ENCODE measurements around the gene DYNC2H1.

DYNC2H1 gene

GRCh38 chr11:103398829-103399228, 289.6 kb downstream of the DYNC2H1 start:
- Histone ChIP-seq H3K9me3 (ENCODE audit: control extremely low read depth in 1 of 5, control insufficient read depth in 4 of 5, insufficient read depth in 2 of 5, low read depth in 1 of 5, low read length in 4 of 5) (peaks cover 0 to 3% (median 0%) of the 10 kb centered on the region in 5 experiments), H3K4me3 (ENCODE audit: control insufficient read depth in 1 of 7, extremely low read depth in 1 of 7, insufficient read depth in 4 of 7, low read depth in 2 of 7, low read length in 6 of 7) (no peak overlapping the region), H3K27ac (ENCODE audit: insufficient read depth in 1 of 2, low read depth in 1 of 2, low read length in 2 of 2, poor library complexity in 1 of 2, severe bottlenecking in 2 of 2) (no peak overlapping the region), H3K36me3 (ENCODE audit: control insufficient read depth in 4 of 4, insufficient read depth in 4 of 4, low read length in 3 of 4) (no peaks in the 10 kb centered on the region), H3K4me1 (ENCODE audit: control extremely low read depth in 1 of 4, control insufficient read depth in 4 of 4, insufficient read depth in 4 of 4, low read length in 3 of 4) (no peaks in the 10 kb centered on the region), H3K27me3 (replicated peaks in 2 of 5; ENCODE audit: control insufficient read depth in 4 of 5, insufficient read depth in 5 of 5, low read length in 4 of 5) (no peaks in the 10 kb centered on the region)
- POLR2A ChIA-PET: no interaction called here
- CTCF ChIA-PET: no interaction called here
- WGBS (ENCODE audit: insufficient coverage): 100% methylated on average over 1 of the region's 6 CpGs
- no peak for DNase-seq

GRCh38 chr11:103406357-103406756, 297.1 kb downstream of the DYNC2H1 start:
- H3K4me3 ChIP-seq (ENCODE audit: control insufficient read depth in 1 of 7, extremely low read depth in 1 of 7, insufficient read depth in 4 of 7, low read depth in 2 of 7, low read length in 6 of 7): no peak overlapping the region
- ChIA-PET CTCF (no interaction called here), POLR2A (no interaction called here)
- H3K9me3 ChIP-seq (ENCODE audit: control extremely low read depth in 1 of 5, control insufficient read depth in 4 of 5, insufficient read depth in 2 of 5, low read depth in 1 of 5, low read length in 4 of 5): peaks cover 0 to 3% (median 0%) of the 10 kb centered on the region in 5 experiments
- no peaks in the 10 kb centered on the region for H3K36me3 ChIP-seq (ENCODE audit: control insufficient read depth in 4 of 4, insufficient read depth in 4 of 4, low read length in 3 of 4)
- no peak overlapping the region for H3K27ac ChIP-seq (ENCODE audit: insufficient read depth in 1 of 2, low read depth in 1 of 2, low read length in 2 of 2, poor library complexity in 1 of 2, severe bottlenecking in 2 of 2)
- H3K4me1 ChIP-seq (ENCODE audit: control extremely low read depth in 1 of 4, control insufficient read depth in 4 of 4, insufficient read depth in 4 of 4, low read length in 3 of 4): no peaks in the 10 kb centered on the region
- WGBS (ENCODE audit: insufficient coverage): 100% methylated on average over 1 of the region's 3 CpGs
- no peak for DNase-seq
- no peaks in the 10 kb centered on the region for H3K27me3 ChIP-seq (replicated peaks in 2 of 5; ENCODE audit: control insufficient read depth in 4 of 5, insufficient read depth in 5 of 5, low read length in 4 of 5)

GRCh38 chr11:103407641-103408040, 298.4 kb downstream of the DYNC2H1 start:
- Histone ChIP-seq H3K36me3 (ENCODE audit: control insufficient read depth in 4 of 4, insufficient read depth in 4 of 4, low read length in 3 of 4) (no peaks in the 10 kb centered on the region), H3K27me3 (replicated peaks in 2 of 5; ENCODE audit: control insufficient read depth in 4 of 5, insufficient read depth in 5 of 5, low read length in 4 of 5) (no peaks in the 10 kb centered on the region), H3K9me3 (ENCODE audit: control extremely low read depth in 1 of 5, control insufficient read depth in 4 of 5, insufficient read depth in 2 of 5, low read depth in 1 of 5, low read length in 4 of 5) (peaks cover 0 to under 1% (median 0%) of the 10 kb centered on the region in 5 experiments), H3K27ac (ENCODE audit: insufficient read depth in 1 of 2, low read depth in 1 of 2, low read length in 2 of 2, poor library complexity in 1 of 2, severe bottlenecking in 2 of 2) (no peak overlapping the region), H3K4me3 (ENCODE audit: control insufficient read depth in 1 of 7, extremely low read depth in 1 of 7, insufficient read depth in 4 of 7, low read depth in 2 of 7, low read length in 6 of 7) (no peak overlapping the region), H3K4me1 (ENCODE audit: control extremely low read depth in 1 of 4, control insufficient read depth in 4 of 4, insufficient read depth in 4 of 4, low read length in 3 of 4) (no peaks in the 10 kb centered on the region)
- WGBS (ENCODE audit: insufficient coverage): 100% methylated on average over 1 of the region's 2 CpGs
- ChIA-PET POLR2A (no interaction called here), CTCF (no interaction called here)
- DNase-seq: no peak

GRCh38 chr11:103413266-103413888, 304.2 kb downstream of the DYNC2H1 start:
- no peak overlapping the region for H3K27ac ChIP-seq (ENCODE audit: insufficient read depth in 1 of 2, low read depth in 1 of 2, low read length in 2 of 2, poor library complexity in 1 of 2, severe bottlenecking in 2 of 2)
- H3K36me3 ChIP-seq (ENCODE audit: control insufficient read depth in 4 of 4, insufficient read depth in 4 of 4, low read length in 3 of 4): no peaks in the 10 kb centered on the region
- ChIA-PET POLR2A (no interaction called here), CTCF (no interaction called here)
- H3K27me3 ChIP-seq (replicated peaks in 2 of 5; ENCODE audit: control insufficient read depth in 4 of 5, insufficient read depth in 5 of 5, low read length in 4 of 5): no peaks in the 10 kb centered on the region
- no peaks in the 10 kb centered on the region for H3K9me3 ChIP-seq (ENCODE audit: control extremely low read depth in 1 of 5, control insufficient read depth in 4 of 5, insufficient read depth in 2 of 5, low read depth in 1 of 5, low read length in 4 of 5)
- no peak overlapping the region for H3K4me3 ChIP-seq (ENCODE audit: control insufficient read depth in 1 of 7, extremely low read depth in 1 of 7, insufficient read depth in 4 of 7, low read depth in 2 of 7, low read length in 6 of 7)
- no CpG with 5 or more reads among the region's 1 CpG for whole genome bisulfite sequencing (ENCODE audit: insufficient coverage)
- no peak for DNase-seq
- no peaks in the 10 kb centered on the region for H3K4me1 ChIP-seq (ENCODE audit: control extremely low read depth in 1 of 4, control insufficient read depth in 4 of 4, insufficient read depth in 4 of 4, low read length in 3 of 4)

- H3K27me3 ChIP-seq (replicated peaks in 2 of 5; ENCODE audit: control insufficient read depth in 4 of 5, insufficient read depth in 5 of 5, low read length in 4 of 5): no peaks in the 10 kb centered on the region
- H3K4me3 ChIP-seq (ENCODE audit: control insufficient read depth in 1 of 7, extremely low read depth in 1 of 7, insufficient read depth in 4 of 7, low read depth in 2 of 7, low read length in 6 of 7): no peak overlapping the region
- no peaks in the 10 kb centered on the region for H3K4me1 ChIP-seq (ENCODE audit: control extremely low read depth in 1 of 4, control insufficient read depth in 4 of 4, insufficient read depth in 4 of 4, low read length in 3 of 4)
- POLR2A ChIA-PET: no interaction called here
- H3K36me3 ChIP-seq (ENCODE audit: control insufficient read depth in 4 of 4, insufficient read depth in 4 of 4, low read length in 3 of 4): no peaks in the 10 kb centered on the region
- H3K9me3 ChIP-seq (ENCODE audit: control extremely low read depth in 1 of 5, control insufficient read depth in 4 of 5, insufficient read depth in 2 of 5, low read depth in 1 of 5, low read length in 4 of 5): peaks cover 0 to 1% (median 0%) of the 10 kb centered on the region in 5 experiments
- CTCF ChIA-PET: no interaction called here
- DNase-seq: no peak
- H3K27ac ChIP-seq (ENCODE audit: insufficient read depth in 1 of 2, low read depth in 1 of 2, low read length in 2 of 2, poor library complexity in 1 of 2, severe bottlenecking in 2 of 2): no peak overlapping the region
Observed at GRCh38 chr11:103418014-103418413, 308.8 kb downstream of the DYNC2H1 start.

GRCh38 chr11:103420593-103420992, 311.4 kb downstream of the DYNC2H1 start:
- ChIA-PET POLR2A (no interaction called here), CTCF (no interaction called here)
- Histone ChIP-seq H3K27me3 (replicated peaks in 2 of 5; ENCODE audit: control insufficient read depth in 4 of 5, insufficient read depth in 5 of 5, low read length in 4 of 5) (no peaks in the 10 kb centered on the region), H3K36me3 (ENCODE audit: control insufficient read depth in 4 of 4, insufficient read depth in 4 of 4, low read length in 3 of 4) (no peaks in the 10 kb centered on the region), H3K4me3 (ENCODE audit: control insufficient read depth in 1 of 7, extremely low read depth in 1 of 7, insufficient read depth in 4 of 7, low read depth in 2 of 7, low read length in 6 of 7) (no peak overlapping the region), H3K4me1 (ENCODE audit: control extremely low read depth in 1 of 4, control insufficient read depth in 4 of 4, insufficient read depth in 4 of 4, low read length in 3 of 4) (no peaks in the 10 kb centered on the region), H3K9me3 (ENCODE audit: control extremely low read depth in 1 of 5, control insufficient read depth in 4 of 5, insufficient read depth in 2 of 5, low read depth in 1 of 5, low read length in 4 of 5) (peaks cover 0 to 1% (median 0%) of the 10 kb centered on the region in 5 experiments), H3K27ac (ENCODE audit: insufficient read depth in 1 of 2, low read depth in 1 of 2, low read length in 2 of 2, poor library complexity in 1 of 2, severe bottlenecking in 2 of 2) (no peak overlapping the region)
- DNase-seq: no peak
- WGBS (ENCODE audit: insufficient coverage): 92% methylated on average over 2 of the region's 2 CpGs

- 100% methylated on average over 1 of the region's 6 CpGs for WGBS (ENCODE audit: insufficient coverage)
- H3K4me1 ChIP-seq (ENCODE audit: control extremely low read depth in 1 of 4, control insufficient read depth in 4 of 4, insufficient read depth in 4 of 4, low read length in 3 of 4): no peaks in the 10 kb centered on the region
- ChIA-PET CTCF (interaction anchor here (1.1 kb wide), 1 partner anchor 10 kb away, joined by 3 read pairs; no protein-coding TSS in a partner anchor), POLR2A (no interaction called here)
- no peaks in the 10 kb centered on the region for H3K9me3 ChIP-seq (ENCODE audit: control extremely low read depth in 1 of 5, control insufficient read depth in 4 of 5, insufficient read depth in 2 of 5, low read depth in 1 of 5, low read length in 4 of 5)
- H3K27me3 ChIP-seq (replicated peaks in 2 of 5; ENCODE audit: control insufficient read depth in 4 of 5, insufficient read depth in 5 of 5, low read length in 4 of 5): no peaks in the 10 kb centered on the region
- no peak overlapping the region for H3K27ac ChIP-seq (ENCODE audit: insufficient read depth in 1 of 2, low read depth in 1 of 2, low read length in 2 of 2, poor library complexity in 1 of 2, severe bottlenecking in 2 of 2)
- DNase-seq: no peak
- no peak overlapping the region for H3K4me3 ChIP-seq (ENCODE audit: control insufficient read depth in 1 of 7, extremely low read depth in 1 of 7, insufficient read depth in 4 of 7, low read depth in 2 of 7, low read length in 6 of 7)
- H3K36me3 ChIP-seq (ENCODE audit: control insufficient read depth in 4 of 4, insufficient read depth in 4 of 4, low read length in 3 of 4): no peaks in the 10 kb centered on the region
Observed at GRCh38 chr11:103433386-103434072, 324.3 kb downstream of the DYNC2H1 start.

Data from common myeloid progenitor, CD34-positive (primary cell).